ENCODE data around the gene CX3CL1. TPM values are rescaled to one million over a fixed set of nuclear protein-coding genes. Genes with fewer than 3 reads are reported as not detected.

The CX3CL1 gene
- total and polyA plus RNA-seq, 2 donors (not counting 3 experiments of a cell fraction or from before 2014, with no cell fraction given), result 2.0 to 2.3 TPM

DNA sequence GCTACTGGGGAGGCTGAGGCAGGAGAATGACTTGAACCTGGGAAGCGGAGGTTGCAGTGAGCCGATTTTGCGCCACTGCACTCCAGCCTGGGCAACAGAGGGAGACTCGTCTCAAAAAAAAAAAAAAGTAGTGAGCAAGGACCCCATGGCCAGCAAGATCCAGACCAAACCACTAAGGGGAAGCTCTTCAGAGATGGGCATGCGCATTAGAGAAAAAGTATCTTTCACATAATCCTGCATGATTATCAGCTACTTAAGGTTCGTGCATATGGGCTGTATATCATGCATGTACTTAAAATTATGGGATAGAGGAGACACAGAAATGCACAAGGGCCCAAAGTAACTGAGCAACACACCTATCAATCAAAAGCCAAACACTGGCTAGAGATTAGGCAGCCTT, 24.4 kb upstream of the CX3CL1 start:
- H3K9ac ChIP-seq (replicated peaks; ENCODE audit: extremely low read depth, insufficient read depth, low read length), result no peak overlapping the region
- FAIRE-seq, result no peak
- H3K4me2 ChIP-seq (ENCODE audit: insufficient read depth, low read length), result no peak overlapping the region
- H3K9me3 ChIP-seq (replicated peaks; ENCODE audit: control insufficient read depth, insufficient read depth, low read length), result no peaks in the 10 kb centered on the region
- dilution Hi-C loops (cut with MboI; ENCODE audit: extremely low pct_ligation_motif_present, low sequenced_read_pairs), result no loop called here
- H2AFZ ChIP-seq (ENCODE audit: low read depth, low read length), result no peak overlapping the region
- no peak for TF ChIP-seq JUN (IDR thresholded peaks at IDR 0.05; ENCODE audit: borderline replicate concordance, insufficient read depth, insufficient read length, low read depth)
- TF ChIP-seq MYC (IDR thresholded peaks at IDR 0.05; ENCODE audit: low read depth, low read length), result no peak
- no peak for TF ChIP-seq EZH2 (IDR thresholded peaks at IDR 0.05; ENCODE audit: borderline replicate concordance, low read depth, low read length, severe bottlenecking)
- TF ChIP-seq FOS (IDR thresholded peaks at IDR 0.05; ENCODE audit: borderline replicate concordance, insufficient read depth, low read length), result no peak
- TF ChIP-seq POLR2A (IDR thresholded peaks at IDR 0.05; ENCODE audit: low read depth, low read length), result no peak
- no peak for TF ChIP-seq POLR2AphosphoS5 (IDR thresholded peaks at IDR 0.05; ENCODE audit: insufficient read depth, low read depth, low read length)
- TF ChIP-seq, protein P1, sequence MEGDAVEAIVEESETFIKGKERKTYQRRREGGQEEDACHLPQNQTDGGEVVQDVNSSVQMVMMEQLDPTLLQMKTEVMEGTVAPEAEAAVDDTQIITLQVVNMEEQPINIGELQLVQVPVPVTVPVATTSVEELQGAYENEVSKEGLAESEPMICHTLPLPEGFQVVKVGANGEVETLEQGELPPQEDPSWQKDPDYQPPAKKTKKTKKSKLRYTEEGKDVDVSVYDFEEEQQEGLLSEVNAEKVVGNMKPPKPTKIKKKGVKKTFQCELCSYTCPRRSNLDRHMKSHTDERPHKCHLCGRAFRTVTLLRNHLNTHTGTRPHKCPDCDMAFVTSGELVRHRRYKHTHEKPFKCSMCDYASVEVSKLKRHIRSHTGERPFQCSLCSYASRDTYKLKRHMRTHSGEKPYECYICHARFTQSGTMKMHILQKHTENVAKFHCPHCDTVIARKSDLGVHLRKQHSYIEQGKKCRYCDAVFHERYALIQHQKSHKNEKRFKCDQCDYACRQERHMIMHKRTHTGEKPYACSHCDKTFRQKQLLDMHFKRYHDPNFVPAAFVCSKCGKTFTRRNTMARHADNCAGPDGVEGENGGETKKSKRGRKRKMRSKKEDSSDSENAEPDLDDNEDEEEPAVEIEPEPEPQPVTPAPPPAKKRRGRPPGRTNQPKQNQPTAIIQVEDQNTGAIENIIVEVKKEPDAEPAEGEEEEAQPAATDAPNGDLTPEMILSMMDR (IDR thresholded peaks at IDR 0.05; ENCODE audit: extremely low read depth in 1 of 2, insufficient read depth in 1 of 2, low read depth in 1 of 2, low read length in 2 of 2), result no peak
- no peak for TF ChIP-seq GATA2 (IDR thresholded peaks at IDR 0.05; ENCODE audit: insufficient read depth, insufficient read length, low read depth, low read length)
- TF ChIP-seq, protein P2, sequence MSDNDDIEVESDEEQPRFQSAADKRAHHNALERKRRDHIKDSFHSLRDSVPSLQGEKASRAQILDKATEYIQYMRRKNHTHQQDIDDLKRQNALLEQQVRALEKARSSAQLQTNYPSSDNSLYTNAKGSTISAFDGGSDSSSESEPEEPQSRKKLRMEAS (IDR thresholded peaks at IDR 0.05; ENCODE audit: insufficient read depth, insufficient read length), result no peak
- no peaks in the 10 kb centered on the region for H3K9me1 ChIP-seq (replicated peaks; ENCODE audit: control insufficient read depth, extremely low read depth, insufficient read depth, low read length)
- no peaks in the 10 kb centered on the region for H3K79me2 ChIP-seq (ENCODE audit: control insufficient read depth, insufficient read depth, low read length)
- peaks cover 10 to 20% of the 10 kb centered on the region in 2 experiments for H3K27me3 ChIP-seq (ENCODE audit: control insufficient read depth in 2 of 2, insufficient read depth in 2 of 2, low read length in 2 of 2)
- H4K20me1 ChIP-seq (replicated peaks; ENCODE audit: control insufficient read depth, extremely low read depth, insufficient read depth, low read length), result no peaks in the 10 kb centered on the region
- no TSS peak for BruUV-seq (replicated peaks)
- no peaks in the 10 kb centered on the region for H3K4me1 ChIP-seq (ENCODE audit: control insufficient read depth, extremely low read depth, insufficient read depth, low read length)
- CTCF ChIA-PET, result no interaction called here
- intact Hi-C loops (cut with micrococcal nuclease), result no loop called here
- H3K36me3 ChIP-seq (ENCODE audit: control insufficient read depth in 2 of 2, extremely low read depth in 1 of 2, insufficient read depth in 2 of 2, low read length in 2 of 2), result no peaks in the 10 kb centered on the region
- no peak for DNase-seq (ENCODE audit: low read depth, low spot score)
- POLR2A ChIA-PET, result no interaction called here
- H3K4me3 ChIP-seq (replicated peaks in 1 of 3; ENCODE audit: insufficient read depth in 1 of 3, low read depth in 1 of 3, low read length in 3 of 3), result no peak overlapping the region
- H3K27ac ChIP-seq (ENCODE audit: insufficient read depth, low read depth, low read length), result no peak overlapping the region

Data from endothelial cell of umbilical vein (primary cell).